SH-SY5Y (cell line): ENCODE measurements around the gene ATP8A2.

Experiments used
- GATA2 ChIP-seq: IDR thresholded peaks from 2 replicates; pipeline ENCODE4 v1.6.1; 2011; ENCODE audit warnings: mild to moderate bottlenecking, low read depth, low read length
- GATA3 ChIP-seq: IDR thresholded peaks from 2 replicates; pipeline ENCODE4 v1.6.1; 2011; ENCODE audit warnings: low read depth, mild to moderate bottlenecking, low read length, moderate library complexity

DNA sequence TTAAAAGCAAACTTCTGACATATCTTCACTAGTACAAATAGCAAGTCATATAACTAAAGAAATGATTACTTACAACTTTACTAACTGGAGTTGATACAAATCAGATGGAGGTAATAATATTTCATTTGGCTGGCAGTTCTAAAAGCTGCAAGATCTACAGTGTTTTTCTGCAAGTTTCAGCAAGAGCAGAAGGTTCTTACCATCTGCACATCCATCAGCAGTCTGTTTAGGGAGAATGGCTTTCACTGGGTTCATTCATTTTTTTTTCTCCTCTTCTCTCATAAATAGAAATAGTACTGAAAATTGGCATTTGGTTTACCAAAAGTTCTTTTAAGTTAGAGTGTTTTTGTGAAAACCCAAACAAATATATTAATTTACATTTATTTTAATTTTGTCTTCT lies 683.1 kb downstream of the ATP8A2 start:
- TF ChIP-seq GATA3 (no peak), GATA2 (no peak)
